MM.1S (cell line): ENCODE measurements around the gene KRTAP9-6.

Source experiments
- EZH2 ChIP-seq: fragments of 300-600 bp; sonication (generic); optimal IDR thresholded peaks from 2 replicates; pipeline ENCODE3; 2017; ENCODE audit warnings: low read depth, mild to moderate bottlenecking, antibody characterized with exemption, low read length, mixed read lengths
- EZH2phosphoT487 ChIP-seq: fragments of 300-600 bp; sonication (generic); IDR thresholded peaks from 2 replicates; pipeline ENCODE4 v1.6.1; 2018; ENCODE audit warnings: antibody characterized with exemption, low read length
- TF ChIP-seq, protein P1 (sequence below): fragments of 300-600 bp; sonication (generic); IDR thresholded peaks from 2 replicates; pipeline ENCODE4 v1.5.1; 2016; ENCODE audit warnings: antibody characterized with exemption, low read length, mixed read lengths

DNA sequence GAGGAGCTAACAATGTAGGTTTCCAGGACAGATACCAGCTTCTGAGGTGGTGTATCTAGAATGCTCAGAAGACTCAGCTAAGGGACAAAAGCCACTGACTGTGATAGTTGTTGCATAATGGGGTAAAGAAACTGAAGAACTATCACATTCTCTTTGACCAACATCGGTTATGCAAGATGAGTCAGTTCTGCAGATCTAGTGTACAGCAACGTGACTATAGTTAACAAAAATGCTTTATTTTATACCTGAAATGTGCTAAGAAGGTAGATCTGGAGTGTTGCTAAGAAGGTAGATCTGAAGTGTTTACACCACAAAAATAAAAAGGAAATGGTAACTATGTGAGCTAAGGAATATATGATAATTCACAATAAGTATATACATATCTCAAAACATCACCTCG lies 2.5 kb downstream of the KRTAP9-6 start:
- TF ChIP-seq, protein P1, sequence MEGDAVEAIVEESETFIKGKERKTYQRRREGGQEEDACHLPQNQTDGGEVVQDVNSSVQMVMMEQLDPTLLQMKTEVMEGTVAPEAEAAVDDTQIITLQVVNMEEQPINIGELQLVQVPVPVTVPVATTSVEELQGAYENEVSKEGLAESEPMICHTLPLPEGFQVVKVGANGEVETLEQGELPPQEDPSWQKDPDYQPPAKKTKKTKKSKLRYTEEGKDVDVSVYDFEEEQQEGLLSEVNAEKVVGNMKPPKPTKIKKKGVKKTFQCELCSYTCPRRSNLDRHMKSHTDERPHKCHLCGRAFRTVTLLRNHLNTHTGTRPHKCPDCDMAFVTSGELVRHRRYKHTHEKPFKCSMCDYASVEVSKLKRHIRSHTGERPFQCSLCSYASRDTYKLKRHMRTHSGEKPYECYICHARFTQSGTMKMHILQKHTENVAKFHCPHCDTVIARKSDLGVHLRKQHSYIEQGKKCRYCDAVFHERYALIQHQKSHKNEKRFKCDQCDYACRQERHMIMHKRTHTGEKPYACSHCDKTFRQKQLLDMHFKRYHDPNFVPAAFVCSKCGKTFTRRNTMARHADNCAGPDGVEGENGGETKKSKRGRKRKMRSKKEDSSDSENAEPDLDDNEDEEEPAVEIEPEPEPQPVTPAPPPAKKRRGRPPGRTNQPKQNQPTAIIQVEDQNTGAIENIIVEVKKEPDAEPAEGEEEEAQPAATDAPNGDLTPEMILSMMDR: no peak
- TF ChIP-seq EZH2phosphoT487: no peak
- TF ChIP-seq EZH2: no peak
